ENCODE measurements around the gene RPRD2.

GRCh38 chr1:150477320-150477719, 113.4 kb downstream of the RPRD2 start:
- TF ChIP-seq EZH2 (IDR thresholded peaks at IDR 0.05; ENCODE audit: borderline replicate concordance, low read depth, low read length, poor library complexity, severe bottlenecking): no peak
- TF ChIP-seq CTCF (conservative IDR thresholded peaks at IDR 0.05; ENCODE audit: low read depth, low read length): no peak

Measured in A673 (cell line).